ENCODE measurements around the gene SSRP1. TPM values are rescaled to one million over a fixed set of nuclear protein-coding genes. Genes with fewer than 3 reads are reported as not detected.

The SSRP1 gene
- total RNA-seq, 1 donor from 2014 or later: 79.5 TPM

- peaks cover 4% of the 10 kb centered on the region for H3K4me1 ChIP-seq (ENCODE audit: insufficient read depth, low read length)
- no peak overlapping the region for H3K9ac ChIP-seq (ENCODE audit: low read length)
- peaks cover 1% of the 10 kb centered on the region for H3K9me3 Mint-ChIP-seq (ENCODE audit: unreplicated experiment)
- no peak overlapping the region for H3K27ac Mint-ChIP-seq (ENCODE audit: unreplicated experiment)
- H3K9me3 ChIP-seq (ENCODE audit: insufficient read depth, low read depth, low read length): no peaks in the 10 kb centered on the region
- H3K36me3 Mint-ChIP-seq (ENCODE audit: low read depth, unreplicated experiment): no peaks in the 10 kb centered on the region
- H3K4me3 ChIP-seq (ENCODE audit: insufficient read depth, low read depth, low read length): no peak overlapping the region
- H3K27me3 ChIP-seq (ENCODE audit: insufficient read depth, low read length): no peaks in the 10 kb centered on the region
- DNase-seq (ENCODE audit: low read depth) (no peak), FAIRE-seq (no peak)
- no peaks in the 10 kb centered on the region for H4K20me1 ChIP-seq (ENCODE audit: insufficient read depth, low read length)
- H3K4me3 Mint-ChIP-seq (ENCODE audit: unreplicated experiment): no peak overlapping the region
- no peak overlapping the region for H2AFZ ChIP-seq (ENCODE audit: low read depth, low read length)
- no peak for TF ChIP-seq EZH2 (IDR thresholded peaks at IDR 0.05; ENCODE audit: insufficient read depth, low read length)
- TF ChIP-seq CTCF (IDR thresholded peaks at IDR 0.05; ENCODE audit: insufficient read depth, low read depth, low read length): no peak
- no peaks in the 10 kb centered on the region for H3K36me3 ChIP-seq (ENCODE audit: insufficient read depth, low read length)
- no peak overlapping the region for H3K4me2 ChIP-seq (ENCODE audit: low read length)
- no peak overlapping the region for H3K27ac ChIP-seq (ENCODE audit: low read depth, low read length)
- H3K4me1 Mint-ChIP-seq (ENCODE audit: low read depth, unreplicated experiment): no peaks in the 10 kb centered on the region
- no peaks in the 10 kb centered on the region for H3K79me2 ChIP-seq (ENCODE audit: insufficient read depth, low read length)
- H3K27me3 Mint-ChIP-seq (ENCODE audit: low read depth, unreplicated experiment): peaks cover 22% of the 10 kb centered on the region
These were observed 37.5 kb upstream of the SSRP1 start for GRCh38 chr11:57373146-57373545.

- Mint-ChIP-seq H3K4me1 (ENCODE audit: low read depth, unreplicated experiment) (no peaks in the 10 kb centered on the region), H3K4me3 (ENCODE audit: unreplicated experiment) (no peak overlapping the region), H3K27me3 (ENCODE audit: low read depth, unreplicated experiment) (peaks cover 18% of the 10 kb centered on the region), H3K27ac (ENCODE audit: unreplicated experiment) (no peak overlapping the region), H3K9me3 (ENCODE audit: unreplicated experiment) (peaks cover 1% of the 10 kb centered on the region), H3K36me3 (ENCODE audit: low read depth, unreplicated experiment) (no peaks in the 10 kb centered on the region)
- no peak for DNase-seq (ENCODE audit: low read depth)
- Histone ChIP-seq H3K27ac (ENCODE audit: low read depth, low read length) (no peak overlapping the region), H3K4me1 (ENCODE audit: insufficient read depth, low read length) (peaks cover 4% of the 10 kb centered on the region), H3K4me2 (ENCODE audit: low read length) (no peak overlapping the region), H3K36me3 (ENCODE audit: insufficient read depth, low read length) (no peaks in the 10 kb centered on the region), H3K79me2 (ENCODE audit: insufficient read depth, low read length) (no peaks in the 10 kb centered on the region), H4K20me1 (ENCODE audit: insufficient read depth, low read length) (no peaks in the 10 kb centered on the region), H3K9me3 (ENCODE audit: insufficient read depth, low read depth, low read length) (no peaks in the 10 kb centered on the region), H3K27me3 (ENCODE audit: insufficient read depth, low read length) (peaks cover 4% of the 10 kb centered on the region), H3K9ac (ENCODE audit: low read length) (no peak overlapping the region), H3K4me3 (ENCODE audit: insufficient read depth, low read depth, low read length) (no peak overlapping the region), H2AFZ (ENCODE audit: low read depth, low read length) (no peak overlapping the region)
- TF ChIP-seq CTCF (IDR thresholded peaks at IDR 0.05; ENCODE audit: insufficient read depth, low read depth, low read length): no peak
- TF ChIP-seq EZH2 (IDR thresholded peaks at IDR 0.05; ENCODE audit: insufficient read depth, low read length): no peak
- no peak for FAIRE-seq
These were observed 35.2 kb upstream of the SSRP1 start for GRCh38 chr11:57370941-57371340.

GRCh38 chr11:57370251-57370650 is 34.6 kb upstream of the SSRP1 start:
- Histone ChIP-seq H3K36me3 (ENCODE audit: insufficient read depth, low read length) (no peaks in the 10 kb centered on the region), H3K4me1 (ENCODE audit: insufficient read depth, low read length) (peaks cover 4% of the 10 kb centered on the region), H3K79me2 (ENCODE audit: insufficient read depth, low read length) (no peaks in the 10 kb centered on the region), H3K27ac (ENCODE audit: low read depth, low read length) (no peak overlapping the region), H2AFZ (ENCODE audit: low read depth, low read length) (no peak overlapping the region), H4K20me1 (ENCODE audit: insufficient read depth, low read length) (no peaks in the 10 kb centered on the region), H3K4me2 (ENCODE audit: low read length) (no peak overlapping the region), H3K27me3 (ENCODE audit: insufficient read depth, low read length) (peaks cover 4% of the 10 kb centered on the region), H3K4me3 (ENCODE audit: insufficient read depth, low read depth, low read length) (no peak overlapping the region), H3K9ac (ENCODE audit: low read length) (no peak overlapping the region), H3K9me3 (ENCODE audit: insufficient read depth, low read depth, low read length) (no peaks in the 10 kb centered on the region)
- no peak overlapping the region for H3K27ac Mint-ChIP-seq (ENCODE audit: unreplicated experiment)
- peaks cover 22% of the 10 kb centered on the region for H3K27me3 Mint-ChIP-seq (ENCODE audit: low read depth, unreplicated experiment)
- FAIRE-seq (no peak), DNase-seq (ENCODE audit: low read depth) (peak; percentile 5)
- TF ChIP-seq CTCF (IDR thresholded peaks at IDR 0.05; ENCODE audit: insufficient read depth, low read depth, low read length) (no peak), EZH2 (IDR thresholded peaks at IDR 0.05; ENCODE audit: insufficient read depth, low read length) (no peak)
- H3K4me3 Mint-ChIP-seq (ENCODE audit: unreplicated experiment): no peak overlapping the region
- H3K36me3 Mint-ChIP-seq (ENCODE audit: low read depth, unreplicated experiment): no peaks in the 10 kb centered on the region
- no peaks in the 10 kb centered on the region for H3K4me1 Mint-ChIP-seq (ENCODE audit: low read depth, unreplicated experiment)
- peaks cover 1% of the 10 kb centered on the region for H3K9me3 Mint-ChIP-seq (ENCODE audit: unreplicated experiment)
